Kidney epithelial cell (primary cell): ENCODE data around the gene SHPK. TPM values are rescaled to one million over a fixed set of nuclear protein-coding genes. Genes with fewer than 3 reads are reported as not detected.

Source experiments
- DNase-seq: peaks from one replicate; pipeline ENCODE4 v3.0.0-alpha.2; 2010; ENCODE audit warnings: low read depth
- H3K27me3 ChIP-seq: 2 replicates; pipeline ENCODE4 v1.6.0; 2011; ENCODE audit warnings: low read length; ENCODE audit not compliant: control insufficient read depth, insufficient read depth
- H3K36me3 ChIP-seq: 2 replicates; pipeline ENCODE4 v1.5.1; 2011; ENCODE audit warnings: low read length; ENCODE audit not compliant: control insufficient read depth, insufficient read depth
- H3K4me3 ChIP-seq: 2 replicates; pipeline ENCODE4 v1.5.1; 2011; ENCODE audit warnings: low read depth, mild to moderate bottlenecking, control low read depth, low read length
- CTCF ChIP-seq: IDR thresholded peaks from 2 replicates; pipeline ENCODE4 v1.5.1; 2011; ENCODE audit warnings: mild to moderate bottlenecking, moderate library complexity, low read length, control low read depth, inconsistent platforms; ENCODE audit not compliant: insufficient read depth, poor library complexity, severe bottlenecking
- total RNA-seq: library from RNA; depleted of rRNA; stranded (reverse); fragments of >200 nt; gene quantifications from 2 replicates; pipeline ENCODE4 v1.2.3, GENCODE V29; 2015

Gene SHPK
- total RNA-seq, 1 donor from 2014 or later = 17.5 TPM

- DNase-seq = no peak
- no peaks in the 10 kb centered on the region for H3K27me3 ChIP-seq
- no peaks in the 10 kb centered on the region for H3K36me3 ChIP-seq
- TF ChIP-seq CTCF = no peak
- H3K4me3 ChIP-seq = no peak overlapping the region
These were observed 41.1 kb downstream of the SHPK start for GRCh38 chr17:3594976-3595375.

- TF ChIP-seq CTCF = no peak
- Histone ChIP-seq H3K27me3 (no peaks in the 10 kb centered on the region), H3K36me3 (no peaks in the 10 kb centered on the region), H3K4me3 (no peak overlapping the region)
- DNase-seq = peak; percentile 14
These were observed 41.8 kb downstream of the SHPK start for GRCh38 chr17:3594051-3594800.

- no peak for TF ChIP-seq CTCF
These were observed 42.7 kb downstream of the SHPK start for GRCh38 chr17:3593384-3593783.

GRCh38 chr17:3592216-3592860 is 43.7 kb downstream of the SHPK start:
- no peak for TF ChIP-seq CTCF

More at GRCh38 chr17:3593384-3593783, 42.7 kb downstream of the SHPK start:
- Histone ChIP-seq H3K36me3 (no peaks in the 10 kb centered on the region), H3K4me3 (no peak overlapping the region), H3K27me3 (no peaks in the 10 kb centered on the region)
- DNase-seq = no peak

GRCh38 chr17:3590768-3591167 is 45.3 kb downstream of the SHPK start:
- DNase-seq = no peak
- TF ChIP-seq CTCF = no peak
- Histone ChIP-seq H3K36me3 (no peaks in the 10 kb centered on the region), H3K27me3 (no peaks in the 10 kb centered on the region), H3K4me3 (no peak overlapping the region)

More at GRCh38 chr17:3592216-3592860, 43.7 kb downstream of the SHPK start:
- DNase-seq = no peak
- Histone ChIP-seq H3K4me3 (no peak overlapping the region), H3K36me3 (no peaks in the 10 kb centered on the region), H3K27me3 (no peaks in the 10 kb centered on the region)

- no peak overlapping the region for H3K4me3 ChIP-seq
- DNase-seq = no peak
- no peaks in the 10 kb centered on the region for H3K36me3 ChIP-seq
- no peaks in the 10 kb centered on the region for H3K27me3 ChIP-seq
- TF ChIP-seq CTCF = no peak
These were observed 45.8 kb downstream of the SHPK start for GRCh38 chr17:3590231-3590630.
